ENCODE measurements around the gene KRTAP5-4. TPM values are rescaled to one million over a fixed set of nuclear protein-coding genes. Genes with fewer than 3 reads are reported as not detected.

KRTAP5-4 gene
- total and polyA plus RNA-seq, 2 donors (not counting 1 experiment from before 2014, with no cell fraction given), result not detected

GRCh38 chr11:1652771-1653540 is 31.0 kb upstream of the KRTAP5-4 start:
- H2AFZ ChIP-seq (ENCODE audit: insufficient read depth, low read depth, low read length, poor library complexity, severe bottlenecking), result no peak overlapping the region
- no peak overlapping the region for H3K9ac ChIP-seq (ENCODE audit: low read length)
- peak; percentile 91 for ATAC-seq (ENCODE audit: low read depth)
- no peaks in the 10 kb centered on the region for H3K79me2 ChIP-seq (ENCODE audit: control insufficient read depth, insufficient read depth, low read length)
- peaks cover 39% of the 10 kb centered on the region for H3K27me3 Mint-ChIP-seq
- H3K27me3 ChIP-seq (replicated peaks in 1 of 4; ENCODE audit: control extremely low read depth in 1 of 4, control insufficient read depth in 3 of 4, insufficient read depth in 4 of 4, low read length in 3 of 4), result peaks cover 0 to 22% (median 4%) of the 10 kb centered on the region in 4 experiments
- no peaks in the 10 kb centered on the region for H3K36me3 ChIP-seq (replicated peaks in 1 of 2; ENCODE audit: control extremely low read depth in 1 of 2, control insufficient read depth in 1 of 2, extremely low read depth in 1 of 2, insufficient read depth in 2 of 2, low read length in 1 of 2)
- ChIA-PET POLR2A (interaction anchor here (0.5 kb wide), 1 partner anchor 125 kb away, joined by 3 read pairs; no protein-coding TSS in a partner anchor), CTCF (interaction anchor here (0.8 to 4.5 kb wide), 38 partner anchors 9 to 878 kb away, joined by 3 to 135 read pairs (median 5); partner anchors contain the start of genes H19, KRTAP5-6 and SYT8)
- peak overlapping the region; percentile 39 for H3K4me2 ChIP-seq (replicated peaks; ENCODE audit: low read depth, low read length, poor library complexity, severe bottlenecking)
- H3K9me3 Mint-ChIP-seq (ENCODE audit: insufficient read depth), result no peaks in the 10 kb centered on the region
- peaks cover 0 to 6% of the 10 kb centered on the region in 2 donors for H3K4me1 ChIP-seq (ENCODE audit: control insufficient read depth in 2 of 2, insufficient read depth in 2 of 2, low read length in 2 of 2)
- intact Hi-C loops (cut with micrococcal nuclease), result loop anchor here (1.0 to 5.0 kb wide), 2 partner anchors 39 to 498 kb away; no protein-coding TSS in a partner anchor
- H4K20me1 ChIP-seq (ENCODE audit: control insufficient read depth, insufficient read depth, low read length, poor library complexity, severe bottlenecking), result no peaks in the 10 kb centered on the region
- no peaks in the 10 kb centered on the region for H3K9me3 ChIP-seq (ENCODE audit: control extremely low read depth in 1 of 3, control insufficient read depth in 2 of 3, insufficient read depth in 1 of 3, low read length in 2 of 3)
- TF ChIP-seq, protein P1, sequence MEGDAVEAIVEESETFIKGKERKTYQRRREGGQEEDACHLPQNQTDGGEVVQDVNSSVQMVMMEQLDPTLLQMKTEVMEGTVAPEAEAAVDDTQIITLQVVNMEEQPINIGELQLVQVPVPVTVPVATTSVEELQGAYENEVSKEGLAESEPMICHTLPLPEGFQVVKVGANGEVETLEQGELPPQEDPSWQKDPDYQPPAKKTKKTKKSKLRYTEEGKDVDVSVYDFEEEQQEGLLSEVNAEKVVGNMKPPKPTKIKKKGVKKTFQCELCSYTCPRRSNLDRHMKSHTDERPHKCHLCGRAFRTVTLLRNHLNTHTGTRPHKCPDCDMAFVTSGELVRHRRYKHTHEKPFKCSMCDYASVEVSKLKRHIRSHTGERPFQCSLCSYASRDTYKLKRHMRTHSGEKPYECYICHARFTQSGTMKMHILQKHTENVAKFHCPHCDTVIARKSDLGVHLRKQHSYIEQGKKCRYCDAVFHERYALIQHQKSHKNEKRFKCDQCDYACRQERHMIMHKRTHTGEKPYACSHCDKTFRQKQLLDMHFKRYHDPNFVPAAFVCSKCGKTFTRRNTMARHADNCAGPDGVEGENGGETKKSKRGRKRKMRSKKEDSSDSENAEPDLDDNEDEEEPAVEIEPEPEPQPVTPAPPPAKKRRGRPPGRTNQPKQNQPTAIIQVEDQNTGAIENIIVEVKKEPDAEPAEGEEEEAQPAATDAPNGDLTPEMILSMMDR (IDR thresholded peaks at IDR 0.05), result peak; percentile 97
- no peak for TF ChIP-seq EZH2 (IDR thresholded peaks at IDR 0.05; ENCODE audit: borderline replicate concordance, insufficient read depth, low read depth, low read length, poor library complexity, severe bottlenecking)
- no peak overlapping the region for H3K4me3 ChIP-seq (ENCODE audit: control extremely low read depth in 1 of 5, extremely low read depth in 1 of 5, insufficient read depth in 1 of 5, low read depth in 2 of 5, low read length in 4 of 5)
- H3K27ac ChIP-seq (ENCODE audit: low read length in 2 of 2), result no peak overlapping the region
- no peak overlapping the region for H3K4me3 Mint-ChIP-seq
- peak; percentile 78 for DNase-seq
- no peaks in the 10 kb centered on the region for H3K4me1 Mint-ChIP-seq
- no peak overlapping the region for H3K27ac Mint-ChIP-seq
- WGBS (ENCODE audit: insufficient coverage), result 39% methylated on average over 34 of the region's 34 CpGs

- ATAC-seq (ENCODE audit: low read depth) (no peak), DNase-seq (no peak)
- Histone ChIP-seq H3K27ac (ENCODE audit: low read length in 2 of 2) (no peak overlapping the region), H3K4me2 (replicated peaks; ENCODE audit: low read depth, low read length, poor library complexity, severe bottlenecking) (no peak overlapping the region), H3K4me3 (ENCODE audit: control extremely low read depth in 1 of 5, extremely low read depth in 1 of 5, insufficient read depth in 1 of 5, low read depth in 2 of 5, low read length in 4 of 5) (no peak overlapping the region), H3K27me3 (replicated peaks in 1 of 4; ENCODE audit: control extremely low read depth in 1 of 4, control insufficient read depth in 3 of 4, insufficient read depth in 4 of 4, low read length in 3 of 4) (peaks cover 0 to 22% (median 4%) of the 10 kb centered on the region in 4 experiments), H3K9ac (ENCODE audit: low read length) (no peak overlapping the region), H3K4me1 (ENCODE audit: control insufficient read depth in 2 of 2, insufficient read depth in 2 of 2, low read length in 2 of 2) (peaks cover 0 to 6% of the 10 kb centered on the region in 2 donors), H3K79me2 (ENCODE audit: control insufficient read depth, insufficient read depth, low read length) (no peaks in the 10 kb centered on the region), H4K20me1 (ENCODE audit: control insufficient read depth, insufficient read depth, low read length, poor library complexity, severe bottlenecking) (no peaks in the 10 kb centered on the region), H3K9me3 (ENCODE audit: control extremely low read depth in 1 of 3, control insufficient read depth in 2 of 3, insufficient read depth in 1 of 3, low read length in 2 of 3) (no peaks in the 10 kb centered on the region), H2AFZ (ENCODE audit: insufficient read depth, low read depth, low read length, poor library complexity, severe bottlenecking) (no peak overlapping the region), H3K36me3 (replicated peaks in 1 of 2; ENCODE audit: control extremely low read depth in 1 of 2, control insufficient read depth in 1 of 2, extremely low read depth in 1 of 2, insufficient read depth in 2 of 2, low read length in 1 of 2) (no peaks in the 10 kb centered on the region)
- POLR2A ChIA-PET, result interaction anchor here (0.5 kb wide), 1 partner anchor 125 kb away, joined by 3 read pairs; no protein-coding TSS in a partner anchor
- intact Hi-C loops (cut with micrococcal nuclease), result loop anchor here (1.0 to 5.0 kb wide), 2 partner anchors 40 to 499 kb away; no protein-coding TSS in a partner anchor
- Mint-ChIP-seq H3K9me3 (ENCODE audit: insufficient read depth) (no peaks in the 10 kb centered on the region), H3K4me3 (no peak overlapping the region), H3K4me1 (no peaks in the 10 kb centered on the region), H3K27me3 (peaks cover 35% of the 10 kb centered on the region), H3K27ac (no peak overlapping the region)
- CTCF ChIA-PET, result interaction anchor here (0.8 to 4.5 kb wide), 37 partner anchors 9 to 878 kb away, joined by 3 to 135 read pairs (median 5); partner anchors contain the start of genes H19, KRTAP5-6 and SYT8
- TF ChIP-seq EZH2 (IDR thresholded peaks at IDR 0.05; ENCODE audit: borderline replicate concordance, insufficient read depth, low read depth, low read length, poor library complexity, severe bottlenecking), result no peak
- TF ChIP-seq, protein P1 (IDR thresholded peaks at IDR 0.05), result no peak
- WGBS (ENCODE audit: insufficient coverage), result 59% methylated on average over 20 of the region's 20 CpGs
These were observed 30.5 kb upstream of the KRTAP5-4 start for GRCh38 chr11:1652442-1652770.

All from B cell (primary cell).